Stimulated activated CD4-positive, alpha-beta T cell treated with anti-CD3 and anti-CD28 coated beads, Interleukin-2, amount 100 ng/mL, for 48 hours (primary cell): Measurements from ENCODE around the gene ITPK1.

Experiments used
- DNase-seq, 2 donors: peaks; one replicate each; pipeline ENCODE4 v3.0.0-alpha.2; 2020

ITPK1 gene

GRCh38 chr14:93006567-93007051, 109.1 kb downstream of the ITPK1 start:
- no peak for DNase-seq

GRCh38 chr14:93005838-93006237, 109.9 kb downstream of the ITPK1 start:
- no peak for DNase-seq

GRCh38 chr14:93005135-93005813, 110.5 kb downstream of the ITPK1 start:
- DNase-seq = no peak

- DNase-seq = no peak
Observed at GRCh38 chr14:93004699-93005082, 111.0 kb downstream of the ITPK1 start.

GRCh38 chr14:93003945-93004698, 111.6 kb downstream of the ITPK1 start:
- no peak for DNase-seq

- DNase-seq = no peak
Observed at GRCh38 chr14:93002851-93003298, 112.8 kb downstream of the ITPK1 start.

GRCh38 chr14:93002049-93002448, 113.7 kb downstream of the ITPK1 start:
- DNase-seq = no peak

- no peak for DNase-seq
Observed at GRCh38 chr14:92998946-92999345, 116.8 kb downstream of the ITPK1 start.

- no peak for DNase-seq
Observed at GRCh38 chr14:92997343-92998061, 118.2 kb downstream of the ITPK1 start.

- no peak for DNase-seq
Observed at GRCh38 chr14:92995620-92996019, 120.1 kb downstream of the ITPK1 start.

- no peak for DNase-seq
Observed at GRCh38 chr14:92994942-92995341, 120.8 kb downstream of the ITPK1 start.

GRCh38 chr14:92994131-92994676, 121.5 kb downstream of the ITPK1 start:
- no peak for DNase-seq

GRCh38 chr14:92993302-92993701, 122.4 kb downstream of the ITPK1 start:
- no peak for DNase-seq

GRCh38 chr14:92991536-92991935, 124.2 kb downstream of the ITPK1 start:
- DNase-seq = no peak

GRCh38 chr14:92990456-92991430, 125.0 kb downstream of the ITPK1 start:
- no peak for DNase-seq

GRCh38 chr14:92988786-92989755, 126.7 kb downstream of the ITPK1 start:
- DNase-seq = no peak

- no peak for DNase-seq
Observed at GRCh38 chr14:92987713-92988510, 127.8 kb downstream of the ITPK1 start.

- DNase-seq = no peak
Observed at GRCh38 chr14:92987148-92987570, 128.6 kb downstream of the ITPK1 start.

- no peak for DNase-seq
Observed at GRCh38 chr14:92986254-92987147, 129.2 kb downstream of the ITPK1 start.
